Effector CD8-positive, alpha-beta T cell (primary cell): ENCODE results near the gene RHOA.
"Not testable (repeated sequence)": the region's sequence is repeated elsewhere in the genome, so short reads cannot be mapped to it uniquely, and the experiment has no call there.

ENCODE experiments used
- DNase-seq: peaks from one replicate; lab custom pipeline; 2025; lab: John Stamatoyannopoulos, UW

Gene RHOA

GRCh38 chr3:49411535-49411967 lies 225 bp downstream of the RHOA start:
- DNase-seq = peak; percentile 34

- DNase-seq = no peak
Measured at GRCh38 chr3:49410846-49411534, 786 bp downstream of the RHOA start.

- DNase-seq = no peak
Measured at GRCh38 chr3:49410066-49410845, 1.5 kb downstream of the RHOA start.

GRCh38 chr3:49406571-49407565 lies 4.9 kb downstream of the RHOA start:
- no peak for DNase-seq

GRCh38 chr3:49405570-49405969 lies 6.2 kb downstream of the RHOA start:
- not testable (repeated sequence) for DNase-seq

GRCh38 chr3:49403891-49404290 lies 7.9 kb downstream of the RHOA start:
- DNase-seq = no peak

GRCh38 chr3:49401766-49402165 lies 10.0 kb downstream of the RHOA start:
- DNase-seq = no peak

GRCh38 chr3:49399461-49399860 lies 12.3 kb downstream of the RHOA start:
- no peak for DNase-seq

GRCh38 chr3:49397470-49397869 lies 14.3 kb downstream of the RHOA start:
- DNase-seq = no peak

- DNase-seq = not testable (repeated sequence)
Measured at GRCh38 chr3:49391310-49391709, 20.5 kb downstream of the RHOA start.

GRCh38 chr3:49389297-49389696 lies 22.5 kb downstream of the RHOA start:
- DNase-seq = no peak

- DNase-seq = no peak
Measured at GRCh38 chr3:49388289-49388820, 23.4 kb downstream of the RHOA start.

GRCh38 chr3:49387721-49388120 lies 24.1 kb downstream of the RHOA start:
- DNase-seq = no peak

- DNase-seq = no peak
Measured at GRCh38 chr3:49386056-49386756, 25.6 kb downstream of the RHOA start.

GRCh38 chr3:49385617-49386016 lies 26.2 kb downstream of the RHOA start:
- no peak for DNase-seq

- no peak for DNase-seq
Measured at GRCh38 chr3:49383387-49383786, 28.4 kb downstream of the RHOA start.

- DNase-seq = no peak
Measured at GRCh38 chr3:49378249-49378895, 33.4 kb downstream of the RHOA start.

- no peak for DNase-seq
Measured at GRCh38 chr3:49377483-49377882, 34.3 kb downstream of the RHOA start.

- no peak for DNase-seq
Measured at GRCh38 chr3:49371946-49372345, 39.8 kb downstream of the RHOA start.

GRCh38 chr3:49370585-49371290 lies 41.0 kb downstream of the RHOA start:
- DNase-seq = no peak
